ENCODE results near the gene DDX5. TPM values are rescaled to one million over a fixed set of nuclear protein-coding genes. Genes with fewer than 3 reads are reported as not detected.
A peak's percentile ranks its signal among the peaks of the same experiment; 100 is the strongest.

DDX5 gene
- total and polyA plus RNA-seq, 2 donors (not counting 3 experiments of a cell fraction or from before 2014, with no cell fraction given) = 1,027 to 2,040 TPM

DNA sequence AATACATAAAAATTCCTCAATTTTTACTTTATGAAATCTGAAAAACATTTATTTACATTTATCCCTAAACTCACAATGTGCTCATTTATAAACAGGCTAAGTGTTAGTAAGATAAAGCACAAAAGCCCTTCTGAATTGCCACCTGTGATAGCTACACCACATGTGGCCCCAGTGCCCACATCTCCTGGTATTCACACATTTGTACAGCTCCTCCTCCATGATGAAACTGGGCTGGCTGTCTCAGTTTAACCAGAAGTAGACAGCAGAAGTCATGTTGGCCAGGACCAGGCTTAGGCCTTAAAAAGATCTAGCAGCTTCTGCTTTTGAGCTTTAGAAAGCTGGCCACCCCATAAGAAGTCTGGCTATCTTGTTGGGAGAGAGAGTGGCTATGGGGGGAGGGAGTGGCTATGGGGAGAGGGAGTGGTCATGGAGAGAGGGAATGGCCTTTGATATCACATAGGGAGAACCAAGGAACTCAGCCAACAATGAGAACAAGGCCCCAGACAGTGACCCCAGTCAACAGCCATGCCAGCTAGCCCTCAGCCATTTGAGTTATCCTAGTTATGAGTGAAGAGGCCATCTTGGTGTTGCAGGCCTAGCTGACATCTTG lies 48.0 kb upstream of the DDX5 start:
- peaks cover 12 to 60% of the 10 kb centered on the region in 2 experiments for H3K36me3 ChIP-seq (ENCODE audit: control insufficient read depth in 2 of 2, extremely low read depth in 1 of 2, insufficient read depth in 2 of 2, low read length in 2 of 2)
- no peaks in the 10 kb centered on the region for H3K27me3 ChIP-seq (ENCODE audit: control insufficient read depth in 2 of 2, insufficient read depth in 2 of 2, low read length in 2 of 2)
- dilution Hi-C loops (cut with MboI; ENCODE audit: extremely low pct_ligation_motif_present, low sequenced_read_pairs) = no loop called here
- ChIA-PET POLR2A (interaction anchor here (1.2 kb wide), 1 partner anchor 21 kb away, joined by 3 read pairs; no protein-coding TSS in a partner anchor), CTCF (interaction anchor here (1.0 to 1.1 kb wide), 2 partner anchors 9 to 20 kb away, joined by 3 read pairs; no protein-coding TSS in a partner anchor)
- H3K9ac ChIP-seq (replicated peaks; ENCODE audit: extremely low read depth, insufficient read depth, low read length) = no peak overlapping the region
- H3K9me1 ChIP-seq (replicated peaks; ENCODE audit: control insufficient read depth, extremely low read depth, insufficient read depth, low read length) = no peaks in the 10 kb centered on the region
- TF ChIP-seq EZH2 (IDR thresholded peaks at IDR 0.05; ENCODE audit: borderline replicate concordance, low read depth, low read length, severe bottlenecking) = no peak
- TF ChIP-seq POLR2AphosphoS5 (IDR thresholded peaks at IDR 0.05; ENCODE audit: insufficient read depth, low read depth, low read length) = peak; percentile 4
- H3K4me1 ChIP-seq (ENCODE audit: control insufficient read depth, extremely low read depth, insufficient read depth, low read length) = no peaks in the 10 kb centered on the region
- FAIRE-seq = no peak
- no peak overlapping the region for H3K4me3 ChIP-seq (replicated peaks in 1 of 3; ENCODE audit: insufficient read depth in 1 of 3, low read depth in 1 of 3, low read length in 3 of 3)
- no peaks in the 10 kb centered on the region for H4K20me1 ChIP-seq (replicated peaks; ENCODE audit: control insufficient read depth, extremely low read depth, insufficient read depth, low read length)
- H2AFZ ChIP-seq (ENCODE audit: low read depth, low read length) = no peak overlapping the region
- no peak overlapping the region for H3K4me2 ChIP-seq (ENCODE audit: insufficient read depth, low read length)
- intact Hi-C loops (cut with micrococcal nuclease) = no loop called here
- no peaks in the 10 kb centered on the region for H3K9me3 ChIP-seq (replicated peaks; ENCODE audit: control insufficient read depth, insufficient read depth, low read length)
- no peak for DNase-seq (ENCODE audit: low read depth, low spot score)
- no peak overlapping the region for H3K27ac ChIP-seq (ENCODE audit: insufficient read depth, low read depth, low read length)
- no TSS peak for BruUV-seq (replicated peaks)
- H3K79me2 ChIP-seq (ENCODE audit: control insufficient read depth, insufficient read depth, low read length) = peaks cover 47% of the 10 kb centered on the region

DNA sequence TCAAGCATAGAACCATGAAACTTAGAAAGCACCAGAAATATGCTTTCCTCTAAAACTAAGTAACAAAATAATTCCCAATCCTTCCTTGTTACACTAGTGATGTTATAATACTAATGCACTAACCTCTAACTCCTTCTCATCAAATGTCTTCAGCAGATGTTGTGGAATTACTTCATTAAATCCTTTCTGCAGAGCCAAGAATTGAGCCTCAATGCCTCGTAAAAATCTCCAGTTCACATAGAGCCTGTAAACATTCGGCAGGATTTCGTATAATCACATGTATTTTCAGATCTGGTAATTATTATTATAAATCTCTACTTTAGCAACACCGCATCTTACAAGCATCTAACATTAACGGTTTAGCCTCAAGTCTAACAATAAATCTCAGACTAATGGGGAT lies 45.4 kb upstream of the DDX5 start:
- BruUV-seq (replicated peaks) = no TSS peak
- Histone ChIP-seq H3K4me1 (ENCODE audit: control insufficient read depth, extremely low read depth, insufficient read depth, low read length) (no peaks in the 10 kb centered on the region), H3K9me3 (replicated peaks; ENCODE audit: control insufficient read depth, insufficient read depth, low read length) (no peaks in the 10 kb centered on the region), H3K27ac (ENCODE audit: insufficient read depth, low read depth, low read length) (no peak overlapping the region), H2AFZ (ENCODE audit: low read depth, low read length) (no peak overlapping the region), H3K79me2 (ENCODE audit: control insufficient read depth, insufficient read depth, low read length) (peaks cover 37% of the 10 kb centered on the region), H3K4me2 (ENCODE audit: insufficient read depth, low read length) (no peak overlapping the region), H3K9me1 (replicated peaks; ENCODE audit: control insufficient read depth, extremely low read depth, insufficient read depth, low read length) (no peaks in the 10 kb centered on the region), H3K27me3 (ENCODE audit: control insufficient read depth in 2 of 2, insufficient read depth in 2 of 2, low read length in 2 of 2) (no peaks in the 10 kb centered on the region), H3K36me3 (ENCODE audit: control insufficient read depth in 2 of 2, extremely low read depth in 1 of 2, insufficient read depth in 2 of 2, low read length in 2 of 2) (peaks cover 19 to 54% of the 10 kb centered on the region in 2 experiments), H3K9ac (replicated peaks; ENCODE audit: extremely low read depth, insufficient read depth, low read length) (no peak overlapping the region), H3K4me3 (replicated peaks in 1 of 3; ENCODE audit: insufficient read depth in 1 of 3, low read depth in 1 of 3, low read length in 3 of 3) (no peak overlapping the region), H4K20me1 (replicated peaks; ENCODE audit: control insufficient read depth, extremely low read depth, insufficient read depth, low read length) (no peaks in the 10 kb centered on the region)
- ChIA-PET POLR2A (no interaction called here), CTCF (interaction anchor here (0.5 kb wide), 1 partner anchor 69 kb away, joined by 3 read pairs; no protein-coding TSS in a partner anchor)
- dilution Hi-C loops (cut with MboI; ENCODE audit: extremely low pct_ligation_motif_present, low sequenced_read_pairs) (no loop called here), intact Hi-C loops (cut with micrococcal nuclease) (no loop called here)
- DNase-seq (ENCODE audit: low read depth, low spot score) = no peak
- no peak for FAIRE-seq
- TF ChIP-seq FOS (IDR thresholded peaks at IDR 0.05; ENCODE audit: borderline replicate concordance, insufficient read depth, low read length) (no peak), EZH2 (IDR thresholded peaks at IDR 0.05; ENCODE audit: borderline replicate concordance, low read depth, low read length, severe bottlenecking) (no peak), MYC (IDR thresholded peaks at IDR 0.05; ENCODE audit: low read depth, low read length) (no peak), GATA2 (IDR thresholded peaks at IDR 0.05; ENCODE audit: insufficient read depth, insufficient read length, low read depth, low read length) (no peak), POLR2AphosphoS5 (IDR thresholded peaks at IDR 0.05; ENCODE audit: insufficient read depth, low read depth, low read length) (no peak), POLR2A (IDR thresholded peaks at IDR 0.05; ENCODE audit: low read depth, low read length) (no peak), JUN (IDR thresholded peaks at IDR 0.05; ENCODE audit: borderline replicate concordance, insufficient read depth, insufficient read length, low read depth) (no peak)
- TF ChIP-seq, protein P1, sequence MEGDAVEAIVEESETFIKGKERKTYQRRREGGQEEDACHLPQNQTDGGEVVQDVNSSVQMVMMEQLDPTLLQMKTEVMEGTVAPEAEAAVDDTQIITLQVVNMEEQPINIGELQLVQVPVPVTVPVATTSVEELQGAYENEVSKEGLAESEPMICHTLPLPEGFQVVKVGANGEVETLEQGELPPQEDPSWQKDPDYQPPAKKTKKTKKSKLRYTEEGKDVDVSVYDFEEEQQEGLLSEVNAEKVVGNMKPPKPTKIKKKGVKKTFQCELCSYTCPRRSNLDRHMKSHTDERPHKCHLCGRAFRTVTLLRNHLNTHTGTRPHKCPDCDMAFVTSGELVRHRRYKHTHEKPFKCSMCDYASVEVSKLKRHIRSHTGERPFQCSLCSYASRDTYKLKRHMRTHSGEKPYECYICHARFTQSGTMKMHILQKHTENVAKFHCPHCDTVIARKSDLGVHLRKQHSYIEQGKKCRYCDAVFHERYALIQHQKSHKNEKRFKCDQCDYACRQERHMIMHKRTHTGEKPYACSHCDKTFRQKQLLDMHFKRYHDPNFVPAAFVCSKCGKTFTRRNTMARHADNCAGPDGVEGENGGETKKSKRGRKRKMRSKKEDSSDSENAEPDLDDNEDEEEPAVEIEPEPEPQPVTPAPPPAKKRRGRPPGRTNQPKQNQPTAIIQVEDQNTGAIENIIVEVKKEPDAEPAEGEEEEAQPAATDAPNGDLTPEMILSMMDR (IDR thresholded peaks at IDR 0.05; ENCODE audit: extremely low read depth in 1 of 2, insufficient read depth in 1 of 2, low read depth in 1 of 2, low read length in 2 of 2) = no peak
- TF ChIP-seq, protein P2, sequence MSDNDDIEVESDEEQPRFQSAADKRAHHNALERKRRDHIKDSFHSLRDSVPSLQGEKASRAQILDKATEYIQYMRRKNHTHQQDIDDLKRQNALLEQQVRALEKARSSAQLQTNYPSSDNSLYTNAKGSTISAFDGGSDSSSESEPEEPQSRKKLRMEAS (IDR thresholded peaks at IDR 0.05; ENCODE audit: insufficient read depth, insufficient read length) = no peak

Data from endothelial cell of umbilical vein (primary cell).